ENCODE data around the gene MTOR.
"Not testable (repeated sequence)": the region's sequence is repeated elsewhere in the genome, so short reads cannot be mapped to it uniquely, and the experiment has no call there.

- TF ChIP-seq CTCF (IDR thresholded peaks at IDR 0.05) = peak; percentile 20
- TF ChIP-seq EZH2phosphoT487 (IDR thresholded peaks at IDR 0.05) = not testable (repeated sequence)
These were observed 198.3 kb downstream of the MTOR start for GRCh38 chr1:11063937-11064537.

Measured in neural progenitor cell (in vitro differentiated cells).